Lower lobe of right lung (tissue), 2 donors: ENCODE results near the gene LY6G6D. TPM values are rescaled to one million over a fixed set of nuclear protein-coding genes. Genes with fewer than 3 reads are reported as not detected.

ENCODE experiments used
- ATAC-seq, 2 donors: fragments of 200-7000 bp; cut with Tn5 transposase; one replicate each; pipeline ENCODE4 v1.9.1; 2020 to 2022; ENCODE audit warnings: mild to moderate bottlenecking in 2 of 2, moderate library complexity in 2 of 2
- DNase-seq: peaks from one replicate; pipeline ENCODE4 v3.0.0-alpha.2; 2020
- H3K27ac ChIP-seq: fragments of 200-600 bp; one replicate; pipeline ENCODE4 v1.8.0; 2022
- H3K27me3 ChIP-seq: fragments of 200-600 bp; one replicate; pipeline ENCODE4 v1.8.0; 2022; ENCODE audit warnings: low read depth
- H3K36me3 ChIP-seq: fragments of 200-600 bp; one replicate; pipeline ENCODE4 v1.8.0; 2022; ENCODE audit warnings: mild to moderate bottlenecking
- H3K4me1 ChIP-seq: fragments of 200-600 bp; one replicate; pipeline ENCODE4 v1.8.0; 2022
- H3K4me3 ChIP-seq: fragments of 200-600 bp; one replicate; pipeline ENCODE4 v1.8.0; 2022; ENCODE audit warnings: mild to moderate bottlenecking
- H3K9me3 ChIP-seq: fragments of 200-600 bp; one replicate; pipeline ENCODE4 v1.8.0; 2022
- CTCF ChIP-seq: fragments of 200-600 bp; IDR thresholded peaks from one replicate; pipeline ENCODE4 v1.8.0; 2022; ENCODE audit warnings: antibody characterized with exemption, mild to moderate bottlenecking
- intact Hi-C: fragments of 100-400 bp; cut with DNase I; formaldehyde crosslinking; loops from one replicate; pipeline ENCODE4 v1.11.0; 2022
- total RNA-seq: library from RNA; stranded (reverse); fragmentation: NEBNext Ultra II Directional; extraction: Animal tissue kit (Norgen Biotek cat#: 25700); gene quantifications from one replicate; pipeline ENCODE4 v1.2.1, GENCODE V29; 2021
- donor health status: DM: no; HTN: yes; CAD: no; lungs with severe emphysema.

Gene LY6G6D
- total RNA-seq, 1 donor from 2014 or later, result not detected

- Histone ChIP-seq H3K4me1 (peaks cover 75% of the 10 kb centered on the region), H3K4me3 (peak overlapping the region; percentile 86), H3K27me3 (no peaks in the 10 kb centered on the region), H3K9me3 (no peaks in the 10 kb centered on the region), H3K36me3 (peaks cover 42% of the 10 kb centered on the region), H3K27ac (peak overlapping the region; percentile 93)
- intact Hi-C loops, result loop anchor here (10.0 kb wide), 1 partner anchor 100 kb away; no protein-coding TSS in a partner anchor
- ATAC-seq (peak; percentile 5 to 35), DNase-seq (peak; percentile 58)
- TF ChIP-seq CTCF, result no peak
Measured at GRCh38 chr6:31734821-31735406, 19.8 kb downstream of the LY6G6D start.

- peak; percentile 66 to 77 for ATAC-seq
- intact Hi-C loops, result loop anchor here (10.0 kb wide), 1 partner anchor 99 kb away; no protein-coding TSS in a partner anchor
- Histone ChIP-seq H3K4me3 (peak within 1 kb of the TSS; percentile 86), H3K27me3 (no peaks in the 10 kb centered on the region), H3K36me3 (peaks cover 32% of the 10 kb centered on the region), H3K4me1 (peaks cover 74% of the 10 kb centered on the region), H3K27ac (peak within 1 kb of the TSS; percentile 93), H3K9me3 (no peaks in the 10 kb centered on the region)
- TF ChIP-seq CTCF, result no peak
- peak; percentile 89 for DNase-seq
Measured at GRCh38 chr6:31736021-31736767, 21.0 kb downstream of the LY6G6D start, which contains the start of gene CLIC1. Gene CLIC1 (minus strand): TSS chr6:31736530. CDS start chr6:31736300, 230 bp downstream.

- intact Hi-C loops, result loop anchor here (10.0 kb wide), 1 partner anchor 98 kb away; no protein-coding TSS in a partner anchor
- ATAC-seq (no peak), DNase-seq (no peak)
- peak overlapping the region; percentile 86 for H3K4me3 ChIP-seq
- H3K36me3 ChIP-seq, result peaks cover 30% of the 10 kb centered on the region
- H3K27ac ChIP-seq, result peak overlapping the region; percentile 93
- no peaks in the 10 kb centered on the region for H3K27me3 ChIP-seq
- H3K9me3 ChIP-seq, result no peaks in the 10 kb centered on the region
- H3K4me1 ChIP-seq, result peaks cover 69% of the 10 kb centered on the region
- TF ChIP-seq CTCF, result no peak
Measured at GRCh38 chr6:31736768-31737314, 21.7 kb downstream of the LY6G6D start.

- H3K4me1 ChIP-seq, result peaks cover 63% of the 10 kb centered on the region
- H3K27me3 ChIP-seq, result no peaks in the 10 kb centered on the region
- no peak for DNase-seq
- peak overlapping the region; percentile 86 for H3K4me3 ChIP-seq
- H3K9me3 ChIP-seq, result no peaks in the 10 kb centered on the region
- TF ChIP-seq CTCF, result no peak
- H3K36me3 ChIP-seq, result peaks cover 23% of the 10 kb centered on the region
- no peak for ATAC-seq
- H3K27ac ChIP-seq, result peak overlapping the region; percentile 93
- intact Hi-C loops, result loop anchor here (10.0 kb wide), 1 partner anchor 97 kb away; no protein-coding TSS in a partner anchor
Measured at GRCh38 chr6:31737315-31737990, 22.3 kb downstream of the LY6G6D start.
